HG03571 (cell line): ENCODE data around the gene CHMP4A.

Source experiments
- ATAC-seq: cut with Tn5 transposase; IDR thresholded peaks from one replicate; pipeline ENCODE4 v1.9.1; 2021; ENCODE audit not compliant: unreplicated experiment

Gene CHMP4A

GRCh38 chr14:24182110-24182882 is 31.0 kb downstream of the CHMP4A start:
- ATAC-seq, result no peak

- no peak for ATAC-seq
Measured at GRCh38 chr14:24181371-24182077, 31.8 kb downstream of the CHMP4A start.

GRCh38 chr14:24179961-24180796 is 33.1 kb downstream of the CHMP4A start:
- ATAC-seq, result no peak

GRCh38 chr14:24179294-24179960 is 33.9 kb downstream of the CHMP4A start:
- ATAC-seq, result no peak

GRCh38 chr14:24178399-24179178 is 34.7 kb downstream of the CHMP4A start:
- ATAC-seq, result no peak

- ATAC-seq, result no peak
Measured at GRCh38 chr14:24177891-24178290, 35.4 kb downstream of the CHMP4A start.

GRCh38 chr14:24177041-24177825 is 36.1 kb downstream of the CHMP4A start:
- ATAC-seq, result no peak

- no peak for ATAC-seq
Measured at GRCh38 chr14:24176599-24176998, 36.7 kb downstream of the CHMP4A start.

- ATAC-seq, result no peak
Measured at GRCh38 chr14:24172871-24173281, 40.4 kb downstream of the CHMP4A start.

GRCh38 chr14:24172261-24172860 is 40.9 kb downstream of the CHMP4A start:
- no peak for ATAC-seq

GRCh38 chr14:24171422-24172260 is 41.6 kb downstream of the CHMP4A start, which contains the start of gene REC8:
TSS of gene REC8 (plus strand) at chr14:24172080. CDS start at chr14:24172553, 473 bp downstream.
- ATAC-seq, result peak; percentile 87

GRCh38 chr14:24167469-24168114 is 45.7 kb downstream of the CHMP4A start:
- ATAC-seq, result no peak

GRCh38 chr14:24165785-24166184 is 47.5 kb downstream of the CHMP4A start:
- no peak for ATAC-seq

GRCh38 chr14:24164518-24164991 is 48.7 kb downstream of the CHMP4A start:
- no peak for ATAC-seq

- ATAC-seq, result no peak
Measured at GRCh38 chr14:24162093-24162492, 51.2 kb downstream of the CHMP4A start.

GRCh38 chr14:24160850-24161804 is 52.2 kb downstream of the CHMP4A start, which contains the start of gene IRF9:
TSS of gene IRF9 (plus strand) at chr14:24161265. CDS start at chr14:24162145, 880 bp downstream.
- ATAC-seq, result peak; percentile 64
